Lower lobe of right lung (tissue), 2 donors: ENCODE results near the gene OXSR1. TPM values are rescaled to one million over a fixed set of nuclear protein-coding genes. Genes with fewer than 3 reads are reported as not detected.
A peak's percentile ranks its signal among the peaks of the same experiment; 100 is the strongest.
"Not testable (repeated sequence)": the region's sequence is repeated elsewhere in the genome, so short reads cannot be mapped to it uniquely, and the experiment has no call there.

Experiments
- ATAC-seq, 2 donors: fragments of 200-7000 bp; cut with Tn5 transposase; one replicate each; pipeline ENCODE4 v1.9.1; 2020 to 2022; ENCODE audit warnings: mild to moderate bottlenecking in 2 of 2, moderate library complexity in 2 of 2
- DNase-seq: peaks from one replicate; pipeline ENCODE4 v3.0.0-alpha.2; 2020
- H3K27ac ChIP-seq: fragments of 200-600 bp; one replicate; pipeline ENCODE4 v1.8.0; 2022
- H3K27me3 ChIP-seq: fragments of 200-600 bp; one replicate; pipeline ENCODE4 v1.8.0; 2022; ENCODE audit warnings: low read depth
- H3K36me3 ChIP-seq: fragments of 200-600 bp; one replicate; pipeline ENCODE4 v1.8.0; 2022; ENCODE audit warnings: mild to moderate bottlenecking
- H3K4me1 ChIP-seq: fragments of 200-600 bp; one replicate; pipeline ENCODE4 v1.8.0; 2022
- H3K4me3 ChIP-seq: fragments of 200-600 bp; one replicate; pipeline ENCODE4 v1.8.0; 2022; ENCODE audit warnings: mild to moderate bottlenecking
- H3K9me3 ChIP-seq: fragments of 200-600 bp; one replicate; pipeline ENCODE4 v1.8.0; 2022
- CTCF ChIP-seq: fragments of 200-600 bp; IDR thresholded peaks from one replicate; pipeline ENCODE4 v1.8.0; 2022; ENCODE audit warnings: antibody characterized with exemption, mild to moderate bottlenecking
- intact Hi-C: fragments of 100-400 bp; cut with DNase I; formaldehyde crosslinking; loops from one replicate; pipeline ENCODE4 v1.11.0; 2022
- total RNA-seq: library from RNA; stranded (reverse); fragmentation: NEBNext Ultra II Directional; extraction: Animal tissue kit (Norgen Biotek cat#: 25700); gene quantifications from one replicate; pipeline ENCODE4 v1.2.1, GENCODE V29; 2021
- donor health status: DM: no; HTN: yes; CAD: no; lungs with severe emphysema.

The OXSR1 gene
- total RNA-seq, 1 donor from 2014 or later: 29.2 TPM

- no peak for TF ChIP-seq CTCF
- no peaks in the 10 kb centered on the region for H3K36me3 ChIP-seq
- no peaks in the 10 kb centered on the region for H3K4me1 ChIP-seq
- no peaks in the 10 kb centered on the region for H3K27me3 ChIP-seq
- intact Hi-C loops: no loop called here
- no peak within 1 kb of the TSS for H3K27ac ChIP-seq
- ATAC-seq (no peak), DNase-seq (no peak)
- H3K4me3 ChIP-seq: no peak within 1 kb of the TSS
- no peaks in the 10 kb centered on the region for H3K9me3 ChIP-seq
These were observed 116.8 kb downstream of the OXSR1 start, which contains the start of gene SLC22A14 for GRCh38 chr3:38281895-38282686. SLC22A14 (plus strand) TSS chr3:38282294; CDS start chr3:38306027, 23,733 bp downstream.

GRCh38 chr3:38283810-38284755, 118.7 kb downstream of the OXSR1 start:
- Histone ChIP-seq H3K27ac (no peak overlapping the region), H3K27me3 (no peaks in the 10 kb centered on the region)
- TF ChIP-seq CTCF: no peak

GRCh38 chr3:38284756-38285150, 119.4 kb downstream of the OXSR1 start:
- Histone ChIP-seq H3K27ac (no peak overlapping the region), H3K27me3 (no peaks in the 10 kb centered on the region), H3K36me3 (no peaks in the 10 kb centered on the region), H3K9me3 (no peaks in the 10 kb centered on the region), H3K4me3 (no peak overlapping the region), H3K4me1 (no peaks in the 10 kb centered on the region)
- intact Hi-C loops: no loop called here
- DNase-seq (no peak), ATAC-seq (no peak)
- no peak for TF ChIP-seq CTCF

More at GRCh38 chr3:38283810-38284755, 118.7 kb downstream of the OXSR1 start:
- ATAC-seq (peak in 1 of 2 donors; percentile 23), DNase-seq (no peak)
- Histone ChIP-seq H3K4me3 (no peak overlapping the region), H3K4me1 (no peaks in the 10 kb centered on the region), H3K9me3 (no peaks in the 10 kb centered on the region), H3K36me3 (no peaks in the 10 kb centered on the region)
- intact Hi-C loops: no loop called here

- ATAC-seq, H3K4me3 ChIP-seq, H3K4me1 ChIP-seq, H3K27ac ChIP-seq, H3K36me3 ChIP-seq, intact Hi-C loops, H3K27me3 ChIP-seq, DNase-seq, H3K9me3 ChIP-seq: not testable (repeated sequence)
These were observed 124.2 kb downstream of the OXSR1 start for GRCh38 chr3:38289286-38290217.

- H3K27me3 ChIP-seq, H3K4me3 ChIP-seq, ATAC-seq, H3K36me3 ChIP-seq, DNase-seq, H3K9me3 ChIP-seq, H3K4me1 ChIP-seq, H3K27ac ChIP-seq, intact Hi-C loops: not testable (repeated sequence)
These were observed 131.7 kb downstream of the OXSR1 start for GRCh38 chr3:38297053-38297452.

GRCh38 chr3:38297537-38297936, 132.2 kb downstream of the OXSR1 start:
- H3K9me3 ChIP-seq: no peaks in the 10 kb centered on the region
- ATAC-seq: no peak
- no peaks in the 10 kb centered on the region for H3K4me1 ChIP-seq
- intact Hi-C loops: no loop called here
- H3K36me3 ChIP-seq: no peaks in the 10 kb centered on the region
- no peak overlapping the region for H3K27ac ChIP-seq
- DNase-seq: no peak
- H3K27me3 ChIP-seq: no peaks in the 10 kb centered on the region
- no peak overlapping the region for H3K4me3 ChIP-seq
- no peak for TF ChIP-seq CTCF
